ENCODE measurements around the gene NR2C2.

Gene NR2C2

GRCh38 chr3:15032650-15033049 lies 85.3 kb downstream of the NR2C2 start:
- DNase-seq, result no peak

GRCh38 chr3:15033103-15033502 lies 85.7 kb downstream of the NR2C2 start:
- no peak for DNase-seq

GRCh38 chr3:15038306-15038705 lies 90.9 kb downstream of the NR2C2 start:
- no peak for DNase-seq

- no peak for DNase-seq
Measured at GRCh38 chr3:15040844-15041243, 93.5 kb downstream of the NR2C2 start.

GRCh38 chr3:15041950-15042349 lies 94.6 kb downstream of the NR2C2 start:
- DNase-seq, result no peak

- DNase-seq, result no peak
Measured at GRCh38 chr3:15042936-15043335, 95.6 kb downstream of the NR2C2 start.

GRCh38 chr3:15043408-15044171 lies 96.2 kb downstream of the NR2C2 start:
- no peak for DNase-seq

GRCh38 chr3:15044326-15044725 lies 96.9 kb downstream of the NR2C2 start:
- no peak for DNase-seq

GRCh38 chr3:15045667-15046066 lies 98.3 kb downstream of the NR2C2 start:
- DNase-seq, result no peak

- no peak for DNase-seq
Measured at GRCh38 chr3:15049584-15049983, 102.2 kb downstream of the NR2C2 start.

- DNase-seq, result no peak
Measured at GRCh38 chr3:15050405-15051092, 103.2 kb downstream of the NR2C2 start.

GRCh38 chr3:15051531-15051930 lies 104.1 kb downstream of the NR2C2 start:
- no peak for DNase-seq

- no peak for DNase-seq
Measured at GRCh38 chr3:15052335-15053242, 105.2 kb downstream of the NR2C2 start.

- no peak for DNase-seq
Measured at GRCh38 chr3:15053541-15053940, 106.2 kb downstream of the NR2C2 start.

GRCh38 chr3:15055019-15055557 lies 107.7 kb downstream of the NR2C2 start:
- no peak for DNase-seq

- no peak for DNase-seq
Measured at GRCh38 chr3:15056676-15057404, 109.5 kb downstream of the NR2C2 start.

GRCh38 chr3:15060029-15060428 lies 112.6 kb downstream of the NR2C2 start:
- DNase-seq, result no peak

- DNase-seq, result no peak
Measured at GRCh38 chr3:15063238-15063637, 115.9 kb downstream of the NR2C2 start.

- no peak for DNase-seq
Measured at GRCh38 chr3:15063656-15064286, 116.4 kb downstream of the NR2C2 start.

- no peak for DNase-seq
Measured at GRCh38 chr3:15064299-15064834, 117.0 kb downstream of the NR2C2 start.

GRCh38 chr3:15064835-15065549 lies 117.6 kb downstream of the NR2C2 start, which contains the start of gene MRPS25:
MRPS25 (minus strand) TSS chr3:15065315; CDS start chr3:15065194, 121 bp downstream.
- DNase-seq, result no peak
